Liver (tissue), 9 donors: ENCODE data around the gene KLHDC7A. TPM values are rescaled to one million over a fixed set of nuclear protein-coding genes. Genes with fewer than 3 reads are reported as not detected.

Experiments used
- DNase-seq: peaks from one replicate; pipeline ENCODE4 v3.0.0-alpha.2; 2017; ENCODE audit warnings: low spot score
- H3K27ac ChIP-seq, 2 donors: one replicate each; pipeline ENCODE4 v1.7.0; 2013; ENCODE audit warnings: inconsistent platforms in 2 of 2, low read length in 2 of 2, control low read depth in 1 of 2, low read depth in 1 of 2, mild to moderate bottlenecking in 1 of 2
- H3K27me3 ChIP-seq, 4 donors: one replicate each; pipeline versions ENCODE4 v1.6.1 to v1.7.0; 2013; ENCODE audit warnings: low read length in 3 of 4, inconsistent platforms in 1 of 4, mild to moderate bottlenecking in 1 of 4, moderate library complexity in 1 of 4; ENCODE audit not compliant: control insufficient read depth in 4 of 4, insufficient read depth in 4 of 4
- H3K36me3 ChIP-seq, 4 donors: one replicate each; pipeline versions ENCODE4 v1.6.1 to v1.7.0; 2013; ENCODE audit warnings: low read length in 3 of 4, mild to moderate bottlenecking in 3 of 4, low read depth in 1 of 4, moderate library complexity in 1 of 4; ENCODE audit not compliant: control insufficient read depth in 4 of 4, insufficient read depth in 3 of 4
- H3K4me1 ChIP-seq, 4 donors: one replicate each; pipeline versions ENCODE4 v1.6.1 to v1.7.0; 2013; ENCODE audit warnings: low read length in 3 of 4, mild to moderate bottlenecking in 3 of 4, moderate library complexity in 1 of 4; ENCODE audit not compliant: control insufficient read depth in 4 of 4, insufficient read depth in 4 of 4
- H3K4me3 ChIP-seq, 3 donors: one replicate each; pipeline versions ENCODE4 v1.6.1 to v1.7.0; 2013; ENCODE audit warnings: low read length in 3 of 3, control low read depth in 1 of 3, low read depth in 1 of 3, mild to moderate bottlenecking in 1 of 3
- H3K9ac ChIP-seq, 2 donors: one replicate each; pipeline ENCODE4 v1.7.0; 2013; ENCODE audit warnings: low read length in 2 of 2, mild to moderate bottlenecking in 2 of 2, moderate library complexity in 2 of 2, control low read depth in 1 of 2, low read depth in 1 of 2
- H3K9me3 ChIP-seq, 4 donors: one replicate each; pipeline versions ENCODE4 v1.6.1 to v1.7.0; 2013; ENCODE audit warnings: low read length in 3 of 4; ENCODE audit not compliant: control insufficient read depth in 4 of 4
- ATF3 ChIP-seq: IDR thresholded peaks from 2 replicates; pipeline ENCODE4 v1.6.1; 2016; ENCODE audit warnings: antibody characterized with exemption
- EGR1 ChIP-seq, 2 donors: IDR thresholded peaks; 2 replicates each; pipeline ENCODE4 v1.6.1; 2016 to 2018; ENCODE audit warnings: antibody characterized with exemption in 2 of 2, low read depth in 2 of 2
- FOXA1 ChIP-seq: IDR thresholded peaks from 2 replicates; pipeline ENCODE4 v1.6.1; 2016; ENCODE audit warnings: antibody characterized with exemption
- FOXA2 ChIP-seq: IDR thresholded peaks from 2 replicates; pipeline ENCODE4 v1.6.1; 2016; ENCODE audit warnings: antibody characterized with exemption
- GABPA ChIP-seq, 2 donors: IDR thresholded peaks in 1 of 2; conservative IDR thresholded peaks in 1 of 2; 2 replicates each; pipeline ENCODE4 v1.6.1; 2016; ENCODE audit warnings: antibody characterized with exemption in 2 of 2, mild to moderate bottlenecking in 1 of 2, moderate library complexity in 1 of 2
- HNF4A ChIP-seq, 2 donors: conservative IDR thresholded peaks; 2 replicates each; pipeline ENCODE4 v1.6.1; 2016; ENCODE audit warnings: antibody characterized with exemption in 2 of 2, mild to moderate bottlenecking in 2 of 2
- JUND ChIP-seq, 2 donors: IDR thresholded peaks; 2 replicates each; pipeline ENCODE4 v1.6.1; 2016; ENCODE audit warnings: antibody characterized with exemption in 2 of 2
- MAX ChIP-seq: IDR thresholded peaks from 2 replicates; pipeline ENCODE4 v1.6.1; 2016; ENCODE audit warnings: antibody characterized with exemption
- NR2F2 ChIP-seq: IDR thresholded peaks from 2 replicates; pipeline ENCODE4 v1.6.1; 2016; ENCODE audit warnings: antibody characterized with exemption
- RAD21 ChIP-seq, 2 donors: IDR thresholded peaks; 2 replicates each; pipeline ENCODE4 v1.6.1; 2016; ENCODE audit warnings: antibody characterized with exemption in 2 of 2, mild to moderate bottlenecking in 2 of 2
- RXRA ChIP-seq, 2 donors: IDR thresholded peaks; 2 replicates each; pipeline ENCODE4 v1.6.1; 2017 to 2018; ENCODE audit warnings: antibody characterized with exemption in 2 of 2, mild to moderate bottlenecking in 1 of 2
- SP1 ChIP-seq: IDR thresholded peaks from 2 replicates; pipeline ENCODE4 v1.6.1; 2018; ENCODE audit warnings: antibody characterized with exemption, mild to moderate bottlenecking
- TAF1 ChIP-seq: conservative IDR thresholded peaks from 2 replicates; pipeline ENCODE4 v1.6.1; 2016; ENCODE audit warnings: antibody characterized with exemption, mild to moderate bottlenecking
- YY1 ChIP-seq: IDR thresholded peaks from 2 replicates; pipeline ENCODE4 v1.6.1; 2016; ENCODE audit warnings: antibody characterized with exemption, mild to moderate bottlenecking
- WGBS: extraction: QIAGEN DNeasy Blood & Tissue Kit; methylation state at CpG from one replicate; pipeline ENCODE4 v1.1.7; 2013; 5-methylcytosine and 5-hydroxymethylcytosine counted together
- polyA plus RNA-seq, 2 donors: library from polyadenylated mRNA; stranded (reverse) in 1 of 2; unstranded in 1 of 2; fragments of 200-250 nt in 1 of 2; fragments of >200 nt in 1 of 2; fragmentation: Nextera tagmentation in 1 of 2; extraction: Ambion mirVana in 1 of 2; gene quantifications; one replicate each; pipeline versions ENCODE4 v1.2.1 to v1.2.3, GENCODE V29; 2013 to 2015
- total RNA-seq, 2 donors: library from RNA; depleted of rRNA; stranded (reverse); fragments of >200 nt; gene quantifications; one replicate each; pipeline ENCODE4 v1.2.3, GENCODE V29; 2014
- TF ChIP-seq, protein P1 (sequence below): IDR thresholded peaks from 2 replicates; pipeline ENCODE4 v1.6.1; 2016; ENCODE audit warnings: antibody characterized with exemption
- TF ChIP-seq, protein P2 (sequence below): fragments of 150-350 bp; IDR thresholded peaks from 2 replicates; pipeline ENCODE4 v1.5.1; 2017; ENCODE audit warnings: improper control_type of control experiment, low read depth, low read length; ENCODE audit not compliant: missing input control
- donor health status: healthy.
- donor health status: healthy.
- donor health status: healthy.
- donor health status: healthy.
- donor health status: healthy.

The KLHDC7A gene
- total and polyA plus RNA-seq, 4 donors = 1.3 to 6.6 (median 2.3) TPM

DNA sequence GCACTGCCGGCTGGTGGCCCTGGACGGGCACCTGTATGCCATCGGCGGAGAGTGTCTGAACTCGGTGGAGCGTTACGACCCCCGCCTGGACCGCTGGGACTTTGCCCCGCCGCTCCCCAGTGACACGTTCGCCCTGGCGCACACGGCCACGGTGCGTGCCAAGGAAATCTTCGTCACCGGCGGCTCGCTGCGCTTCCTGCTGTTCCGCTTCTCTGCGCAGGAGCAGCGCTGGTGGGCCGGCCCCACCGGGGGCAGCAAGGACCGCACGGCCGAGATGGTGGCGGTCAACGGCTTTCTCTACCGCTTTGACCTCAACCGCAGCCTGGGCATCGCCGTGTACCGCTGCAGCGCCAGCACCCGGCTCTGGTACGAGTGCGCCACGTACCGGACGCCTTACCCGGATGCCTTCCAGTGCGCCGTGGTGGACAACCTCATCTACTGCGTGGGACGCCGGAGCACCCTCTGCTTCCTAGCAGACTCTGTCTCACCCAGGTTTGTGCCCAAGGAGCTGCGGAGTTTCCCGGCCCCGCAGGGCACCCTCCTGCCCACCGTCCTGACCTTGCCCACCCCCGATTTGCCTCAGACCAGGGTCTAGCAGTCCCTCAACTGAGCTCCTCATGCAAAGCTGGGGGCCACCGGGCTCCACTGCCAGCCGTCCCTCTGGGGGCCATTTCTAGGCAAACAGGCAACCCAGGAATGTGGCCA, 2.1 kb downstream of the KLHDC7A start:
- H3K9me3 ChIP-seq = no peaks in the 10 kb centered on the region
- TF ChIP-seq, protein P1, sequence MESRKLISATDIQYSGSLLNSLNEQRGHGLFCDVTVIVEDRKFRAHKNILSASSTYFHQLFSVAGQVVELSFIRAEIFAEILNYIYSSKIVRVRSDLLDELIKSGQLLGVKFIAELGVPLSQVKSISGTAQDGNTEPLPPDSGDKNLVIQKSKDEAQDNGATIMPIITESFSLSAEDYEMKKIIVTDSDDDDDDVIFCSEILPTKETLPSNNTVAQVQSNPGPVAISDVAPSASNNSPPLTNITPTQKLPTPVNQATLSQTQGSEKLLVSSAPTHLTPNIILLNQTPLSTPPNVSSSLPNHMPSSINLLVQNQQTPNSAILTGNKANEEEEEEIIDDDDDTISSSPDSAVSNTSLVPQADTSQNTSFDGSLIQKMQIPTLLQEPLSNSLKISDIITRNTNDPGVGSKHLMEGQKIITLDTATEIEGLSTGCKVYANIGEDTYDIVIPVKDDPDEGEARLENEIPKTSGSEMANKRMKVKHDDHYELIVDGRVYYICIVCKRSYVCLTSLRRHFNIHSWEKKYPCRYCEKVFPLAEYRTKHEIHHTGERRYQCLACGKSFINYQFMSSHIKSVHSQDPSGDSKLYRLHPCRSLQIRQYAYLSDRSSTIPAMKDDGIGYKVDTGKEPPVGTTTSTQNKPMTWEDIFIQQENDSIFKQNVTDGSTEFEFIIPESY = no peak
- TF ChIP-seq HNF4A (conservative IDR thresholded peaks at IDR 0.05) (no peak), ATF3 (no peak)
- H3K27ac ChIP-seq = no peak overlapping the region
- H3K4me3 ChIP-seq = no peak overlapping the region
- H3K9ac ChIP-seq = no peak overlapping the region
- 96% methylated on average over 57 of the region's 57 CpGs for WGBS
- no peak for DNase-seq
- H3K4me1 ChIP-seq = peaks cover 10 to 43% (median 29%) of the 10 kb centered on the region in 4 donors
- H3K27me3 ChIP-seq = no peaks in the 10 kb centered on the region
- peaks cover 0 to 2% (median 0%) of the 10 kb centered on the region in 4 donors for H3K36me3 ChIP-seq

GRCh38 chr1:18484276-18484675, 3.5 kb downstream of the KLHDC7A start:
- no peak for DNase-seq
- Histone ChIP-seq H3K4me1 (peaks cover 10 to 40% (median 29%) of the 10 kb centered on the region in 4 donors), H3K9me3 (no peaks in the 10 kb centered on the region), H3K27ac (no peak overlapping the region), H3K9ac (no peak overlapping the region), H3K4me3 (no peak overlapping the region), H3K36me3 (peaks cover 0 to 2% (median 0%) of the 10 kb centered on the region in 4 donors), H3K27me3 (no peaks in the 10 kb centered on the region)
- TF ChIP-seq FOXA1 (no peak), SP1 (no peak), EGR1 (IDR thresholded peaks at IDR 0.05; ENCODE audit: low read depth in 2 of 2) (no peak), ATF3 (no peak), NR2F2 (no peak), TAF1 (no peak), FOXA2 (no peak), RXRA (IDR thresholded peaks at IDR 0.05) (no peak), HNF4A (conservative IDR thresholded peaks at IDR 0.05) (no peak)
- TF ChIP-seq, protein P2, sequence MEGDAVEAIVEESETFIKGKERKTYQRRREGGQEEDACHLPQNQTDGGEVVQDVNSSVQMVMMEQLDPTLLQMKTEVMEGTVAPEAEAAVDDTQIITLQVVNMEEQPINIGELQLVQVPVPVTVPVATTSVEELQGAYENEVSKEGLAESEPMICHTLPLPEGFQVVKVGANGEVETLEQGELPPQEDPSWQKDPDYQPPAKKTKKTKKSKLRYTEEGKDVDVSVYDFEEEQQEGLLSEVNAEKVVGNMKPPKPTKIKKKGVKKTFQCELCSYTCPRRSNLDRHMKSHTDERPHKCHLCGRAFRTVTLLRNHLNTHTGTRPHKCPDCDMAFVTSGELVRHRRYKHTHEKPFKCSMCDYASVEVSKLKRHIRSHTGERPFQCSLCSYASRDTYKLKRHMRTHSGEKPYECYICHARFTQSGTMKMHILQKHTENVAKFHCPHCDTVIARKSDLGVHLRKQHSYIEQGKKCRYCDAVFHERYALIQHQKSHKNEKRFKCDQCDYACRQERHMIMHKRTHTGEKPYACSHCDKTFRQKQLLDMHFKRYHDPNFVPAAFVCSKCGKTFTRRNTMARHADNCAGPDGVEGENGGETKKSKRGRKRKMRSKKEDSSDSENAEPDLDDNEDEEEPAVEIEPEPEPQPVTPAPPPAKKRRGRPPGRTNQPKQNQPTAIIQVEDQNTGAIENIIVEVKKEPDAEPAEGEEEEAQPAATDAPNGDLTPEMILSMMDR = no peak
- 97% methylated on average over 3 of the region's 3 CpGs for WGBS

- 82% methylated on average over 2 of the region's 2 CpGs for WGBS
- no peak for DNase-seq
- no peak overlapping the region for H3K4me3 ChIP-seq
- H3K4me1 ChIP-seq = peaks cover 10 to 36% (median 26%) of the 10 kb centered on the region in 4 donors
- H3K27me3 ChIP-seq = no peaks in the 10 kb centered on the region
- H3K9me3 ChIP-seq = peaks cover 0 to 2% (median 0%) of the 10 kb centered on the region in 4 donors
- H3K27ac ChIP-seq = no peak overlapping the region
- no peak overlapping the region for H3K9ac ChIP-seq
- H3K36me3 ChIP-seq = peaks cover 0 to 2% (median 0%) of the 10 kb centered on the region in 4 donors
- TF ChIP-seq SP1 (no peak), MAX (no peak), FOXA1 (no peak), GABPA (IDR thresholded peaks at IDR 0.05 in 1 of 2, conservative IDR thresholded peaks at IDR 0.05 in 1 of 2) (no peak), YY1 (no peak), NR2F2 (no peak), EGR1 (IDR thresholded peaks at IDR 0.05; ENCODE audit: low read depth in 2 of 2) (no peak), RAD21 (IDR thresholded peaks at IDR 0.05) (no peak), JUND (IDR thresholded peaks at IDR 0.05) (no peak), HNF4A (conservative IDR thresholded peaks at IDR 0.05) (no peak), FOXA2 (no peak), RXRA (IDR thresholded peaks at IDR 0.05) (no peak)
- TF ChIP-seq, protein P2 = no peak
Measured at GRCh38 chr1:18484721-18485120, 4.0 kb downstream of the KLHDC7A start.
